Fibroblast of skin of right biceps (primary cell): Measurements from ENCODE around the gene MAST4.
"Not testable (repeated sequence)": the region's sequence is repeated elsewhere in the genome, so short reads cannot be mapped to it uniquely, and the experiment has no call there.

ENCODE experiments used
- DNase-seq: peaks from one replicate; pipeline ENCODE4 v3.0.0-alpha.2; 2013

The MAST4 gene

DNA sequence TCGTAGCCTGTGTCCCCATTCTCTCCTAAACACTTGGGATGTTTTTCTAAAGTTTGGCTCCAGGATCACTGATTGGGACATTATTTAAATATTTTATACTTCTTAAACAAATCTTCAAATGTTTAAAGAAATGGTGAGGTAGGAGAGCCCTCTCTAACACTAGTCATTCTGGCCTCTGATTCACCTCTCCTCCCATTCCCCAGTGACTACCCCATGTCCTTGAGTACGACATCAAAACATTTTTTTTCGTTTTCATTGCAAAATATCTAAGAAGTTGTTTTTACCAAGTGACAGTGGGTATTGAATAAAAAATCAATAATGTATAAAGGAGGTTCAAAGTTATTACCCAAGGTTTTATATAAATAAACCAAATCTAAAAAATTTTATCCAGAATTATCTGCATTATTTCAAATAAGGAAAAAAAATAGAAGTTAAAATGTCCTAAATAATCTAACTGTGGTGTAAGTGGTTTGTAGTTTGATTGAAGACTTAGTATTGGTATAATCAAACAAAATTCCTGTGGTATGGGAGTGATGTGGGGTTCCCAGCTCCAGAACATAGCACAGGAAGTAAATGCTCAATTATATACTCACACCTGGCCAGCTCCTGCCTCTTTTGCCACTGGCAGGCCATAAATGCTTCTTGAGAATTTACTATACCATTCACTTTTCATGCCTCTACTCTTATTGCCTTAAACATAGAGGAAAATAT lies 51.1 kb downstream of the MAST4 start:
- no peak for DNase-seq

DNA sequence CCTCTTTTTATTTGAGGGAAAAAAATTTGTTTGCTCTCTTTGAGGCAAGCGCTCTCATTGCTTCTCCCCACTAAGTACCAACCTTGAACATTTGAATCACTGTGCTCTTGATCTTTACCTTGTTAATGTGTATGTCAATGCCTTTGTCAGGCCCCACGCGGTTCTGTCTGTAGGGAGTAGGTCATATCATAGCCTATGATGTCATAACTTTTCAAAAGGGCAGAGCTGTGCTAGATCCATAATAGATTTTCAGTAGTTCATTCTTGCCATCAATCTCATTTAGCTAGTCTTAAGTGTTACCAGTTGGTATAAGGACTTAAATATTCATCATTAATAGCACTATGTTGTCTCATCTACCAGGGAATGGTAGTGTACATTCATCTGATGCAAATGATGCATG lies 56.6 kb downstream of the MAST4 start:
- DNase-seq = no peak

DNA sequence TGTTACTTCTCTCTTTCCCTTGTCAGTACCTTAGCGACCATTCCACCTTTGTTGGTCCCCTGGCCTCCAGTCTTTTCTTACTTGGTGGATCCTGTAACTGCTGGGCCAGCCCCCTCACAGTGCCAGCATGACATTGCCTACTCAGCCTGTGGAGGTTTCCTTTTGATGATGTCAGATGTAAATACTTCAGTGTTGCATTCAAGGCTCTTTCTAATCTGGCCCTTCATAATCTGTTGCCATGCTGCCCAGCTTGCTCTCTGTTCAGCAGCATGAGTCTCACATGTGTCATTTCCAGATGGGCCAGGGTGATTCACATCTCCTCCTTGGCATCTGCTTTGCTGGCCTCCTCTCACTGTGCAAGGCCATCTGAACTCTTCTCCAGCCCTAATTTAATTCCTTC lies 57.1 kb downstream of the MAST4 start:
- peak; percentile 67 for DNase-seq

DNA sequence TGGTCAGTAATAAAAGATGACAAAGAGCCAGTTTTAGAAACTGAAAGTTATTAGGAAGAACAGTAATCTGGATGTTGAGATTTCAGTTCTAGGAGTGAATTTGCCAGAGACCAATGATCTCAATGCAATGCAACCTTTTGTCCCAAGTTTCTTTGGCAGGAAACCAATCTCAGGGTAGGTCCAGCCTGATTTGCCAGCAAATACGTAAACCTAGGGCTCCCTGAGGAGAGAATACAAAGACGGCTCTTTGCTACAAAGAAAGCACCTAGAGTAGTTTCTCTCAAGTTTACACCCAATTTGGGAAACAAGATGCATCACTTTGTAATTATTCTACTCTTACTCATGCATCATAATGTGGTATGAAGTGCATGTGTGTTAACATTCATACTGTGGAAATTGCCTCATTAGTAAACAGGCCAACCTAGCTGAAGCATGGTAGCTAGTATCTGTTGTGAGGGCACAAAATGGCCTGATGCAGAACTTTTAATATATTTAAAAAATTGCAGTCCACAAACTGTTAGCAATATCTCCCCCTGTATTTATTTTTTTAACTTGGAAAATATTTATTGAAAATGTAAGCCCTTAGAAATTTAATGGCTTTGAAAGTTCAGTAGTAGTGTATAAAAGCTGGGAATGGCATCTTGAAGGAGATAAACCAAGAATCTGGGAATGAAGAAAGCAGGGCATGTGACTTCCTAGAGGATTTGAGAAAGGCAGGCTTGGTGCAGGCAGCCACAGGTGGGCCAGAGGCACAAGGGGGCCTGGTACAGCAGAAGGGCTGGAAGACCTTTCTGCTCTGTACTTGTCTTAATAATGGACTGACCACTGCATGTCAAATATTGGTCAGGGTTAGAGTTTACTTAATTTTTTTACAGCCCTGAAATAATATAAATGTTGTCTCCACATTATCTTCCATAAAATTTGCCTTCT lies 59.5 kb downstream of the MAST4 start:
- DNase-seq = peak; percentile 7

DNA sequence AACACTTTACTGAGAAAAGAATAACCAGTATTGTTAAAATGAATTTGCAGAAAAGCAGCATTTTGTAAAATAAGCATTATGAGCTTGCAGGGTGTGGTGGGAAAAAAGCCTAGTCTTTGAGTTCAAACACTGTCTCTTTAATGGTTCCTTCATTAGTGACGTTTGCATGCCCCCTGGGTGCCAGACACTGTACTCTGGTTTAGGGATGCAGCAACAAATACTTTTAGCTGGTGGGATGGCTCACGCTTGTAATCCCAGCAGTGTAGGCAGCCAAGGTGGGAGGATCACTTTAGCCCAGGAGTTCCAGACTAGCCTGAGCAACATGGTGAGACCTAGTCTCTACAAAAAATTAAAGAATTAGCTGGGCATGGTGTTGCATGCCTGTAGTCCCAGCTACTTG lies 62.3 kb downstream of the MAST4 start:
- no peak for DNase-seq

DNA sequence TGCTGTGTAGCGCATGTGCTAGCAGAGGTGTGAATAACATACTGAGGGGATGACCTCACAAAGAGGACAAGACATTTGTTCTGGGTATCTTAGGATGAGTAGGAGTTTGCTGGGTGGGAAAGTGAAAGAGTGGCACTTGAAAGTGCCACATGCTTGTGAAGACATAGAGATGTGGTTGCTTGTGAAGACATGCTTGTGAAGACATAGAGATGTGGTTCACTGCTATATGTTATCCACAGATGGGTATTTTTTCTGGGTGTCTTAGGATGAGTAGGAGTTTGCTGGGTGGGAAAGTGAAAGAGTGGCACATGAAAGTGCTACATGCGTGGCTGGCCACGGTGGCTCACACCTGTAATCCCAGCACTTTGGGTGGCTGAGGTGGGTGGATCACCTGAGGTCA lies 63.6 kb downstream of the MAST4 start:
- no peak for DNase-seq

DNA sequence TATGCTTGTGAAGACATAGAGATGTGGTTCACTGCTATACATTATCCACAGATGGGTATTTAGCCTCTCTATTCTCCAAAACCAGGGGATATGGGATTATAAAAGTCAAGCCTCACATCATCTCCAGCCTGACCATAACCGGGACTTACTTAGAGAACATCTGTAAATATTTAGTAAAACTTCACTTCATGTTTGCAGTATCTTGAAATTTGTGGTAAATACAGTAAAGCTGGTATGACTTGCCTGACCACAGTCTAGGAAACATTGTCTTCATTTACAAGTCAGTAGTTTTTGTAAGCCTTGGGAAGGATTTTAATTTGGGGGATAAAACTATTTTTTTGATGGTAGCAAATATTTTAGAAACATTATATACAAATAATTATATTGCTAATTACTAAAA lies 64.2 kb downstream of the MAST4 start:
- peak; percentile 23 for DNase-seq

DNA sequence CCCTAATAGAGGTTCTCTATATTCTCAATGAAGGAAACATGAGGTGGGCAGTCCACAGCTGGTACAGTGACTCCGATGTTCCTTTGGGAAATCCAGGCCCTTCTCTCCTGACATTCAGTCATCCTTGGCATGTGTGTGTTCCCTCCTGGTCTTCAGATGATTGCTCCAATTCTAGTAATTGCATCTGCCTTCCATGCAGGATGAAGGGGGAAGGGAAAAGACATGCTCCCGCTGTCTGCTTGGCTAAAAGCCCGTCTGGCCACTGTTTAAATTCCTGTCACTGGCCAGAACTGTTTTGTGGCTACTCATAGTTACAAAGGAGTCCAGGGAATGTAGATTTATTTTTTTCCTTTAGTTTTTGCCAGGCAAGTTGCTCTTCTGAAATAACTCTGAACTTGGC lies 65.0 kb downstream of the MAST4 start:
- DNase-seq = peak; percentile 82

DNA sequence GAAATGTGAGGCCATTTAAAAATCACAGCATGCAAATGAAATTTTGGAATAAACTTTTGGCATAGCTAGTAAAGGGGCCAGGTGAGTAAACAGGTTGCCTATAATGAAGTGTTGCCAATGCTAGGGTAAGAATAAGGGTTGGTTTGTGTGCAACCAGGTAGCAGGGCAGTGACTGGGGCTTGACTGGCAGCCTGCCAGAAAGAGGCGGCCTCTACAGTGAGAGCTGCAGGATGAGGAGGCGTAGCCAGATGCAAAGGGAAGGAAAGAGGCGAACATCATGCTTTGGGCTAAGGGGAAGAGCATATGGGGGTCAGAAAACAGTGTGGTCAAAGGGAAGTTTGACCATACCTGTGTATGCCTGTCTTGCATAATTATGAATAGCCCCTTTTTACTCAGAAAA lies 70.6 kb downstream of the MAST4 start:
- DNase-seq = no peak

DNA sequence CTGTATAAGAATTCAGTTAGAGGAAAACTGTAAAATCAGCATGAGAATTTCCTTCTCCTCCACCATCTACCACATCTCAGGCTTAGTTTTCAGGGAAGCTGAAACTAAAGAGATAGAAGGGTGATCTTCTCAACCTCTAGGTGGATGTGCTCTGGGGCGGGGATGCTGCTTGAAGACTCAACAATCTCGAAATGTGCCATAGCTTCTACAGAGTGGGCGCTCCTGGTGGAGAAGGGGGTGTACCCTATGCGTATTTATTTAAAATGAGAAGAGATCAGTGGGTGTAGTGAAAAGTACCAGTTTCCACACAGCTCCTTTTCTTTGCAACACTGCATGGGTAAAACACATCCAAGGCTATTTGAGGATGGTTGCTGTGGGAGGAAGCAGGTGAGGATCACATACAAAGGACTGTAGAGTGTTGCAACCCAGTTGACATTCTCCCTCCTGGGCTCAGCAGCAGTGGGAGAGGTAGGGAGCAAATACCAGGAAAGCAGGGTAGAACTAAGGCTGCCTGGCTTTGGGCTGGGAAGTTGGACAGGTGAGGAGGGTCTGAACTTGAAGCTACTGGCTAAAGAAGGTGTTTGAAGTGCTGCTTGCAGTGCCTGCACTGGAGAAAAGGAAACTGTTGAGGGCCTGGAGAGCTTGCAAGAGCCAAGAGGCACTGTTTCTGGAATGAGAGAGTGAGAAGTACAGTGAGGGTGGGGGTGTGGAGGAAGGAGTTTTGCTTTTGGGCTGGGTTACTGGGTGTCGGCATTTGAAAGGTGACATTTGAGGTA lies 73.1 kb downstream of the MAST4 start:
- DNase-seq = no peak

DNA sequence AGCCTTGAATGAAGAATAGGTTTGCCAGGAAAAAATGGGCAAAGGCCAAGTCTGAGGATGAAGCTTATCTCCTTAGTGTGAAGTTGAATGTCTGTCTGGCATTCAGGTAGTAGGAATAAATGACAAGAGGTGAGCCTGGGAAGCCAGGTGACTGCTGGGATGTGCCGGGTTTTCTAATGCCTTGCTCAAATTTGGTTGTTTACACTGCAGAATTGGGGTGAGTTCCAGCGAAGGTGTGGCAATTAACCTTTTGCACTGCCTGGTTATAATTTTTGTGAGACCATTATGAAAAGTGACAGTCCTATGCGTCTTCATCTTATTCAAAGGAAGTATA lies 73.6 kb downstream of the MAST4 start:
- DNase-seq = no peak

DNA sequence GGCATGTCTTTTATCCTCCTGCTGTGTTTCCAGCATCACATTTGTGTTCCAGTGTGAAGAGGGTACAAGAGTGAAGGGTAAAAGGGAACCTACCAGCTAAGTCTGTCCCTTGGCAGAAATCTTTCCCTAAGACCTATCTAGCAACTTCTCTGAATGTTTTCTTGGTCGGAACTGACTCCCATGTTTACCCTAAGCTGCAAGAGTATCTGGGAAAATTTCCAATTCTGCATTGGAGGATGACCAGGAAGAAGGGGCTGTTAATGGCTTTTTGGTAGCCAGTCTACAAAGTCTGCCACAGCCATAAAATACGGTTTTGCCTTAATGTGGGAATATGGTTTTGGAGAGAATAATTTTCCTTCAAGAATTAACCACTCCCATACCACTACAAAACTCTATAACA lies 75.1 kb downstream of the MAST4 start:
- DNase-seq = no peak

DNA sequence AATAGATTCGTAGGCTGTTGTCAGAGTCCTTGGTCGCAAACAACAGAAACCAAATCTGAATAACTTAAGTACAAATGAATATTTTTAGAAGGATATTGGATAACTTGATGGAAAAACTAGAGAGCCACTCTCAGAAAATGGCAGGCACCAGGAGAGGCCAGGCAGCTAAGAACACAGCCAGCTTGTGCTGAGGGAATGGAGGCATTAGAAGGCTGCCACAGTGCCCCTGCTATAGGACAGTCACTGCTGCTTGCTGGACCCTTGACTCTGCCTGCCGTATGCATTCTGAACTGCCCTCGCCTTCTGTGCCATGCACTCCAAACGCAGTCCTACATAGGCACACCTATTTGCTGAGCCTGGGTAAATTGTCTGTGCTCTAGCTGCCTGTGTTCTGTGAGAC lies 78.6 kb downstream of the MAST4 start:
- no peak for DNase-seq

DNA sequence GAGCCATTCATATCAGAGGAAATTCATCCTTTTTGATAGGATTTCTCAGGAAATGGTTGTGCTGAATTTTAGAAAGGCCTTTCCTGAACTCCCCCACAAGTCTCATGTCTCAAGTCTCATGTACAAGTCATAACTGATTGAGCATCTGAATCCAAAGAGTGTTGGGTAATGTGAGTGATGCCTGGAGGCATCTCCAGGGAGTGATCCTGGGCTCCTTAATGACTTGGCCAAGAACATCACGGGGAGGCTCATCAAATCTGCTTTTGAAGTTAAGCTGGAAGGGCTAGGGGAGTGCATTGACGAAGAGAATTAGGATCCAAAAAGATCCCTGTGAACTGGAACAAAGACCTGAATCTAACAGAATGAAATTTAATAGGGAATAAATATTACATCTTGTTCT lies 79.2 kb downstream of the MAST4 start:
- no peak for DNase-seq

DNA sequence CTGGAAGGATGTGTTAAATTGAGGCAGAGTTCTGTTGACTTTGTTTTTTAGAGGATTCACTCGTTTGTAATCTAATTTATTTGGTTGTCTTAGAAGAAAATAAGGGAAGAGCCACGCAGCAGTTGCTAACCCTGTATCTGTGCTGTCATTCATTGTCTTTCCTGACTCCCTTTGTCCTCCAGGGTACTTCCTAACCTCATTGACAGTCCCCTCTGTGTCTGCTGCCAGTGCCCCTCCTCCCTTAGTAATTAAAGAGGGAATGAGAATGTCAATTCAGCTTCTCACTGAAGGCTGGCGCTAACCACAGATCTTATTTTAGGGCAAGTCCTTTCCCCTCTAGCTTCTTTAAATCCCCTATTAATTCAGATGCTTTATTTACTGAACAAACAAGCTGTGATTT lies 84.0 kb downstream of the MAST4 start:
- no peak for DNase-seq

DNA sequence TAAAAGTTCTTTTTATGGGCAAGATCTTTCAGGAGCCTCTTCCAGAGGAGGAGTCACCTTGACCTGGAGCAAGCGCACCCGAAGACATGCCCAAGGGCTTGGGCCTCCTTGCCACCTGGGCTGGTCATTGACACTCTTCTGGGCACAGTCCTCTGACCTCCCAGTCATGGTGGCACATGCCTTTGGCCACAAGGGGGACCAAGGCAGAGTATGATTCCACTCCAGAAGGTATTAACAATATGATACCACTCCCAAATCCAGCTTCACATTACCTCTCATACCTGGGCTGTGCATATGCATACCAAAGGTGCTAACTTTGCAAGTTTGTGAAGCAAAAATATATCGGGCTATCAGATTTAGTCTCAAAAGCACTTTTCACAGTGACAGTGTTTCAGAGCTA lies 84.6 kb downstream of the MAST4 start:
- no peak for DNase-seq

DNA sequence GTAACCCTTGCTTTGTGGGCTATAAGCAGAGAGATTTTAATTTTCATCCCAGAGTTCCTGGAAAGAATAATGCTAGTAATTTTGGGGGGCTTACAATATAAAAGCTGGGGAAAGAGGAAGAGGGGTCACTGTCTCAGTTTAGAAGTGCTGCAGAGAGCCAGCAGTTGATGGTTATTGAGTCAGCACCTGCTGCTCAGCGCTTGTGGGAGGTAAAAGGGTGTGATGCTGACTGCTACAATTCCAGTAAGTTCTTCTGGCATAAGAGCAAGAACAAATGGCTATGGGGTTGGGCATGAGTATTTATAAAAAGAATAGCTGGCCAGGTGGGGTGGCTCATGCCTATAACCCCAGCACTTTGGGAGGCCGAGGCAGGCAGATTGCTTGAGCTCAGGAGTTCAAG lies 88.5 kb downstream of the MAST4 start:
- DNase-seq = no peak

DNA sequence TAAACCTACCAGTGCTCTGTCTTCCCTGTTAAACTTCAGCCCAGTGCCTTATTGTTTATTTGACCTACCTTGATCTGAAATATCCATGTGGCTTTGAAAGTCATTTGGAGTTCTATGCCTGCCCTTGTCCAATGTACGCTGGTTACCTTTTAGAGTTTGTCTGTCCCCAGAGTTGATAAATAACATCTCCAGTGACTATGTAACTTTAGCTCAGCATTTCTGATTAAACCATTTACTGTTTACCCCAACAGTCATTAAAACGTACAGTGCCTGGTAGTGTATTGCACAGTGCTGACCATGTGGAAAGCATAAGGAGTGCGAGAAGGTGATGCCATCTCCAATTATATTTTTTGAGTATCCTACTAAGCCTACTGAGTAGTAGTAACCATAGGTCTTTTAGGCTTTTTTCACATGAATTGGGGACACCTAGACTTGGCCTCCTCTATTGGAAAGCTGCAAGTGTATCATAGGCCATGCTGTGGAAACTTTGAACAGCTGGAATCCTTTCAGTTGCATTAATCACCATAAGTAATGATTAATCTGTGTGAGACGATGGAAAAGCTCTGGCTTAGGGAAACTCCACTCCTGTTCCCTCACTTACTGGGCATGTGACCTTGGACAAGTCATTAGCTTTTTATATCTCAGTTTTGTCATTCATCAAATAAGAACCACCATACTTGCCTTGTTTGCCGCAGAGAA lies 93.5 kb downstream of the MAST4 start:
- no peak for DNase-seq

DNA sequence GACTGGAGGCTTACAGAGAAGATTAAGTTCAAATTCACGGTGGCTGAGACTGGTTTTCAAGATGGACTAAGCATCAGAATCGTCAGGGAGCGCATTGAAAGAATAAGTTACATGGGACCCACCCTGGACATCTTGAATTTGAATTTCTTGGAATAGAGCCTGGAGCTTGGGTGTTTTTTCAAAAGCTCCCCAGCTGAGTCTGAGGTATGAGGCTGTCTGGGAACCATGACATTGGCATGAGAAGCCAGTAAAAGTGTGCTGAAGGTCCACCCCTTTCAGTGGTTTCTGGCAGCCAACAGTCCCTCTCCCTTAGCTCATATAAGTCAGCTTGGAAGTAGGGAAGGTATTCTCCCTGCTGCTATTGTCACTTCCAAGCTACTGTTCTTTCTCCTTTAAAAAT lies 97.8 kb downstream of the MAST4 start:
- DNase-seq = peak; percentile 14

DNA sequence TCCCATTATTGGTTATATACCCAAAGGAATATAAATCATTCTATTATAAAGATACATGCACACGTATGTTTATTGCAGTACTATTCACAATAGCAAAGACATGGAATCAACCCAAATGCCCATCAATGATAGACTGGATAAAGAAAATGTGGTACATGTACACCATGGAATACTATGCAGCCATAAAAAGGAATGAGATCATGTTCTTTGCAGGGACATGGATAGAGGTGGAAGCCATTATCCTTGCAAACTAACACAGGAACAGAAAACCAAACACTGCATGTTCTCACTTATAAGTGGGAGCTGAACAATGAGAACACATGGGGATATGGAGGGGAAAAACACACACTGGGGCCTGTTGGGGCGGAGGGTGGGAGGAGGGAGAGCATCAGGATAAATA lies 99.6 kb downstream of the MAST4 start:
- not testable (repeated sequence) for DNase-seq

DNA sequence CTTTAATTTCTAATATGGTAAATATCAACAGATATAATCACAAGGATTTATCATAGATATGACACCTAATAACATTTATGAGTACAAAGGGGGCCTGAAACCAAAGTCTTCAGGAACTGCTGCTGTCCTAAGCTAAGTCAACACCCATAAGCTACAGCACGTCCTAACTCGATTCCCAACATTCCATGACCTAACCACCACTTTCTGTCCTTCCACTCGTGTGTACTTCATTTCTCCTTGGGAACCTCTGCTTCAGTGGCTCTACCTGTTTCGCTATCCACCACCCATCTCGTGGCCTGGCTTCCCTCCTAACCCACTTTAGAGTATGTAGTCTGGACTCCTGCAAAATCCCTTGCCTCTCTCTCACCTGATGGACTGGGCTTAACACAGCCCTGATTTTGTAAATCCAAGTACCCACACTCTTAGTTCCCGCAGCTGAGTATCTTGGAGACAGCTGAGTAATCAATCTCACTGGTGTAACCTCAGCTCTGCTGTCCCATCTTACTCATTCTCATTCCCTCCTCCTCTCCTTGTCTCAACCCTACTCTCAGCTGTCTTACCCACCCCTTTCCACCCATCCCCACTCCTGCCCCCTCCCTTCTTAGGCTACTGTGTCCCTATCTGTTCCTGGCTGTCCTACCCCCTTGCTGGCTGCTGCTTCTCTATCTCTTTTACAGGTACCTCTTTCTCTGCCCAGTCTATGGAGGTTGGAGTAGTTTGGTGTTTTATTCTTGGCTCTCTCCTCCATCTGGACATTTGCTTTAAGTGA lies 101.8 kb downstream of the MAST4 start:
- DNase-seq = no peak

DNA sequence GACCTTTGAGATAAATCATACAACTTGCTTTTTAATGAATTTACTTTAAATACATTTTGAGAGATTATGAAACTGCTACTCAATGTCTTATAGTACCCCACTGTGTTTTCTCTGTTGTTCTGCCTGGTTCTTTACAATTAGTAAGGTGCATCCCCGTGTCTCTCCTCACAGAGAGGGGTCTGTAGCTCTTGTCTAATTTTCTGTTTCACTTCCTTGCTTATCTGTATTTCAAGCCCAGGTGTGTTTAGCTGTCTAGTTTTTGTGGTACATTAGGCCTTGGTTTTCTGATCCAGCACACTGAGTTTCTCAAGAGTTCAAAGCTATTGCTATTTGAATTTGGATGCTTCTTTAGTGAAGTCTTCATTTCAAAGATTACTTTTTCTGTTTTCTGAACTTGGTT lies 105.1 kb downstream of the MAST4 start:
- no peak for DNase-seq
